ENCODE data around the gene OTUD5. TPM values are rescaled to one million over a fixed set of nuclear protein-coding genes. Genes with fewer than 3 reads are reported as not detected.
"Not testable (repeated sequence)": the region's sequence is repeated elsewhere in the genome, so short reads cannot be mapped to it uniquely, and the experiment has no call there.

The OTUD5 gene
- total RNA-seq: 18.9 TPM
- long read RNA-seq, transcript OTUD5-202 (9 exons, 2,692 nt): major isoform, 6 of 24 reads
- long read RNA-seq, partial matches to known transcripts: 3 of 24 reads
- long read RNA-seq, other reads (novel, unspliced or antisense): 11 of 24 reads

GRCh38 chrX:48957477-48957826 lies at the start of gene OTUD5:
Gene OTUD5, minus strand, starts transcription at chrX:48957607. Its CDS starts 37 bp downstream, at chrX:48957570.
- DNase-seq (peak; percentile 71), ATAC-seq (peak; percentile 29)
- intact Hi-C loops (cut with micrococcal nuclease): no loop called here

DNA sequence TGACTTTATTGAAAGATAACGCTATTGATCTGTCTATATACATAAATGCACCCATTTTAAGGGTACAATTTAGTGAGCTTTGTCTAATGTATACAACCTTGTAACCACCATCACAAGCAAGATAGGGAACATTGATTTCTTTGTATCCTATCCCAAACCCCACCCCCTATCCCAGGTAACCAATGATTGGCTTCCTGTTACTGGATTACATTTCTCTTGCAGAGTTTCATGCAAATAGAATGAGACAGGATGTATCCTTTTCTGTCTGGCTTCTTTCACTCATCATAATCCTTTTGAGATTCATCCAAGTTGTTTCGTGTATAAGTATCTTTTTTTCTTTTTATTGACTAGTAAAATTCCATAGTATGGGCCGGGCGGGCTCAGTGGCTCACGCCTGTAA lies 46.3 kb upstream of the OTUD5 start:
- ATAC-seq: no peak
- intact Hi-C loops (cut with micrococcal nuclease): no loop called here
- no peak for DNase-seq

GRCh38 chrX:49002091-49002935 lies 44.9 kb upstream of the OTUD5 start, which contains the start of gene GRIPAP1:
Gene GRIPAP1, minus strand, starts transcription at chrX:49002264. Its CDS starts 35 bp downstream, at chrX:49002229.
- peak; percentile 74 for DNase-seq
- peak; percentile 97 for ATAC-seq
- intact Hi-C loops (cut with micrococcal nuclease): no loop called here

DNA sequence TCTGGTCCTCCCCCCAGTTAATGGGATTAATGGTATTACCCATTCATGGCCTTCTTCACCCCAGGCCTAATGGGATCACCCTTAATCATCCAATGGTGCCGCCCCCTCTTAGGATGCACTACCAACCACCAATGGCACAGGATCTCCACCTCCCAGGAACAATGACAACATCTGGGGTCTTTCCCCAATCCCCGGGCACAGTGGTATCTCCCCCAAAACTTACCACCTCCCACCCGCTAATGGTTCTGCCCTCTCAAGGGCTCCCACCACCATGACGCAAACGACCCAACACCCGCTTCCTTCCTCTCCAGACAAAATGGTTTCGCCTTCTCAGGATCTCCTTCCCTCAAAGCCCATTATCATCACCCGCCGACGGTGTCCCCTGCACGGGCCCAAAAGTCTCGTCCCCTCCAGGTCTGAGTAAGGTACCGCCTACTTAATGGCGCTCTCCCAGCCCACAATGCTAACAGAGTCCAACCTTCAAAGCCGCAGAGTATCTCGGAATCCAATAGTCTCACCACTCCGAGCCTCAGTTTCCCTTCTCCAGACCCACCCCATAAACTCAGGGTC lies 44.2 kb upstream of the OTUD5 start:
- peak; percentile 37 for ATAC-seq
- intact Hi-C loops (cut with micrococcal nuclease): no loop called here
- DNase-seq: no peak

- intact Hi-C loops (cut with micrococcal nuclease): no loop called here
- no peak for ATAC-seq
- DNase-seq: no peak
These were observed 43.2 kb upstream of the OTUD5 start for GRCh38 chrX:49000636-49001035.

- intact Hi-C loops (cut with micrococcal nuclease): no loop called here
- ATAC-seq (no peak), DNase-seq (no peak)
These were observed 41.6 kb upstream of the OTUD5 start for GRCh38 chrX:48999030-48999429.

DNA sequence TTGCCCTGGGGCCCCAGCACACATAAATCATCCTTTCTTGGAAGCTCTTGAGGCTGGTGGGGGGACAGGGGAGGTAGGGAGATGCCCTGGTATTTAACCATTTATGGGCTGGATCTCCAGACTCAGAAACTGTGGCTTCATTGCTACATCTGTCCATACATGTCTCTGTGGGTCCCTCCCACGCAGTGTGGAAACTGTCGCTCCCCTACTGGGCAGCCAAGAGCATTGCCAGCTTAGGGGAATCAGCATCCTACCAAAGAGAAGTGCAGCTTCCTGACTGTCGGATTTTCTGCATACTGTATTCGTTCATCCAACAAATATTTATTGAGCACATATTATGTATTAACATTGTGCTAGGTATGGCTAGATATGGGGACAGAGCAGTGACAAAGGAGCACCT lies 41.0 kb upstream of the OTUD5 start:
- no peak for ATAC-seq
- intact Hi-C loops (cut with micrococcal nuclease): no loop called here
- DNase-seq: no peak

- no peak for ATAC-seq
- no peak for DNase-seq
- intact Hi-C loops (cut with micrococcal nuclease): no loop called here
These were observed 40.5 kb upstream of the OTUD5 start for GRCh38 chrX:48997865-48998264.

- intact Hi-C loops (cut with micrococcal nuclease): no loop called here
- DNase-seq (no peak), ATAC-seq (no peak)
These were observed 40.0 kb upstream of the OTUD5 start for GRCh38 chrX:48997455-48997854.

DNA sequence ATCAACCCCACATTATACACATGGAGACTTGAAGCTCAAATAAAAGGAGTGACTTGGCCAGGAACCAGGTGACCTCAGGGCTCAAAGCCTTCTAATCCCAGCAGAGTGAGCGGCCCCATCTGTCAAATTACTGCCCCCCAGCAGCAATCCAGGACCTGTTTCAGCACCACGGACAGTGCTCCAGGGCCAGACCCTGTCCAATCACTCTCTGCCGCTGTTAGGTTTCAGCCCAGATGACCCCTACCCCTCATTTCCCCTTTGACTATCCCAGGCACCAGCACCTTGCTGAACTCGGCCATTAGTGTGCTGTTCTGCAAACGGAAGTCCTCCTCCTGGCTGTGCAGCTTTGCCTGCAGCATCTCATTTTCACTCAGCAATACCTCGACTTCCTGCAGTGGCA lies 39.6 kb upstream of the OTUD5 start:
- intact Hi-C loops (cut with micrococcal nuclease): no loop called here
- DNase-seq (no peak), ATAC-seq (no peak)

DNA sequence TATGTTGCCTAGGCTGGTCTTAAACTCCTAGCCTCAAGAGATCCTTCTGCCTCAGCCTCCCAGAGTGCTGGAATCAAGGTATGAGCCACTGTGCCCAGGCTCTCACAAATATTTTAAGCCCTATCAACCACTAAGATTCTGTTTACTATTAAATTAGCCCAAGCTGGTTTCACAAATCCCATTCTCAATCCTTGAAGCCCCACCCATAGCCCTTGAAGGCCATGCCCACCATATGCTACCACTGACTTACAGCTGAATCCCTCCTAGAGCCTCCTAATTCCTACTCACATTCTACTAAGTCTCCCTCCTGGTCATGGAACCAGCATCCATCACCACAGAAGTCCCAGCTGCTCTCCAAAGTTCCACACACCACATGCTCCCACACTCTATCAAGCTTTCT lies 34.9 kb upstream of the OTUD5 start:
- no peak for ATAC-seq
- DNase-seq: no peak
- intact Hi-C loops (cut with micrococcal nuclease): no loop called here

- DNase-seq (no peak), ATAC-seq (no peak)
- intact Hi-C loops (cut with micrococcal nuclease): no loop called here
These were observed 32.1 kb upstream of the OTUD5 start for GRCh38 chrX:48989483-48989882.

DNA sequence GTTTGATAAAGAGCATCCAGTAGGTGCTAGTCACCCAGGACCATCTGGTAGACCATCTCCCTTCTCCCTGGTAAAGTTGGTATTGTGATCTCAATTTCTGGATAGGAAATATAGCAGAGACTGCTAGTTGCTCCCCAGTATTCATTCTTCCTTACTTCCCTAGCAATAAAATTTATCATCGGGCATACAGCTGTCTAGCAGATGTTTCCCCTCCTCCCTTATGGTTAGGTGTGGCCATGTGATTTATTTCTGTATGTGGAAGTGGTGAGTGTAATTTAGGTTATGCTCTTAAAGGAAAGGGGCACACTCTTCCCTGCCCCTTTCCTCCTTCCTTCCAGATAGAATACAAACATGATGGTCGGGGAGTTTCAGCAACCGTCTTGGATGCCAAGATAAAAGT lies 26.5 kb upstream of the OTUD5 start:
- ATAC-seq (no peak), DNase-seq (no peak)
- intact Hi-C loops (cut with micrococcal nuclease): no loop called here

DNA sequence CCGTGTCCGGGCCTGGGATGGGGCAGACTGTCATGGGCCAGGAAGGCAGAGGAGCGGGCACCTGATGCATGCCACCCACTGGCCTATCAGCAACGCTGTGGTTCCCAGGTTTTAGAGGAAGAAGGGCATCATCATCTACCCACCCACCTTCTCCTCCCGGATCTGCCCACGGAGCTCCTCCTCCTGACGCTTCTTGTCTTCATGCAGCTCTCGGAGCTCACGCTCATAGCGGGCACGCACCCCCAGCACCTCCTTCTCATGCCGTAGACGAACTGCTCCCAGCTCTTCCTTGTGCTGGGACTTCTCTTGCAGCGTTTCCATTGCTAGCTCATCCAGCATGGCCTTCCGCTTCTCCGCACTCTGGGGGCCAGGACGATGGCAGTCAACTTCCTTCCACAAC lies 25.7 kb upstream of the OTUD5 start:
- DNase-seq (no peak), ATAC-seq (no peak)
- intact Hi-C loops (cut with micrococcal nuclease): no loop called here

GRCh38 chrX:48981178-48981577 lies 23.8 kb upstream of the OTUD5 start:
- ATAC-seq (no peak), DNase-seq (no peak)
- intact Hi-C loops (cut with micrococcal nuclease): no loop called here

DNA sequence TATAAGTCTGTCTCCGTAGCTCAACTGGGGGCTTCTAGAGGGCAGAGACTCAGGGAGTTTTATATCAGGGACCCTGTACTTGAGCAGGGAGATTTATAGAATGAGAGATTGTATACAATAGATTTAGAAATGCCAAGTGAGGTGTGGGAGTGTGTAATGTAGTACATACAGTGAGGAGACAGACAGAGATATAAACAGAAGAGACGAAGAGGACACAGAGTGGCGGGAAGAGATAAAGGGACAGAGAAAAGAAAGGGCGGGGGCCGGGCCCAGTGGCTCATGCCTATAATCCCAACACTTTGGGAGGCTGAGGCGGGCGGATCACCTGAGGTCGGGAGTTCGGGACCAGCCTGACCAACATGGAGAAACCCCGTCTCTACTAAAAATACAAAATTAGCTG lies 22.9 kb upstream of the OTUD5 start:
- ATAC-seq; intact Hi-C loops (cut with micrococcal nuclease); DNase-seq: not testable (repeated sequence)

DNA sequence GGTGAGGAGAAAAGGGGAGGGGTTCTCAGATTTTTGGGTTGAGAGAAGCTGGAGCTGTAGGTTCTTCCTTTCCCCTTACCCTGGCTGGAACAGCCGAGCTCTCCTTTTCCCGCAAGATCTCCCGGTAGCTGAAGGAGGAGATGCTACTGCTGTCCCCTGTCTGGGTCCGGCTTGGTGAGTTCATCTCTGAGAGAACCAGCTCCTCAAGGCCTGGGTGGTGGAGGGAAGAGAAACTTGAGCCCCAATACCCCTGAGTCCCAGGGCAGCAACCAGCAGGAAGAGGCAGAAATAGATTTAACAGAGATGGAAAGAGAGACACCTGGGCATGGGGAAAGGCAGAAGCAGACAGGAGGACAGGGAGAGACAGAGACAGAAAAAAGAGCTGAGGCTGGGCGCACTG lies 20.8 kb upstream of the OTUD5 start:
- no peak for DNase-seq
- intact Hi-C loops (cut with micrococcal nuclease): no loop called here

DNA sequence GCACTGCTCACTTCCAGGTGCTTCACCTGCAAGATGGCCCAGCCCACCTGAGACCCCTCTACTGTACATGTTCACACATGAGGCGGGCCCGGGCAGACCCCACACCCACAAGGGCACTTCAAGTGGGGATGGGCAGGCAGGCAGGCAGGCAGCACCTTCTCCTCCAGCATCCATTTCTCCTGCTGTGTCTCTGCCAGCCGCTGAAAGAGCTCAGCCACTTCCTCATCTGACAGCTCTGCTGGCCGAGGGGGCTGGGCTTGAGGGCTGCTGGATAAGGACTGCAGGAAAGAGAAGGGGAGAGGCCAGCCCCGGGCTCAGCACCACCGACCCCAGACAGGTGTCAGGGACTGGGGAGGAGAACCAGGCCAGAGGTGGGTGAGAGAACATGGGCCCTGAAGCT lies 18.7 kb upstream of the OTUD5 start:
- intact Hi-C loops (cut with micrococcal nuclease): no loop called here
- DNase-seq (no peak), ATAC-seq (no peak)

More for the DNA sequence above, 20.8 kb upstream of the OTUD5 start:
- no peak for ATAC-seq

- no peak for ATAC-seq
- intact Hi-C loops (cut with micrococcal nuclease): no loop called here
- DNase-seq: no peak
These were observed 18.1 kb upstream of the OTUD5 start for GRCh38 chrX:48975541-48975940.

- DNase-seq (no peak), ATAC-seq (no peak)
- intact Hi-C loops (cut with micrococcal nuclease): no loop called here
These were observed 17.6 kb upstream of the OTUD5 start for GRCh38 chrX:48975041-48975440.

DNA sequence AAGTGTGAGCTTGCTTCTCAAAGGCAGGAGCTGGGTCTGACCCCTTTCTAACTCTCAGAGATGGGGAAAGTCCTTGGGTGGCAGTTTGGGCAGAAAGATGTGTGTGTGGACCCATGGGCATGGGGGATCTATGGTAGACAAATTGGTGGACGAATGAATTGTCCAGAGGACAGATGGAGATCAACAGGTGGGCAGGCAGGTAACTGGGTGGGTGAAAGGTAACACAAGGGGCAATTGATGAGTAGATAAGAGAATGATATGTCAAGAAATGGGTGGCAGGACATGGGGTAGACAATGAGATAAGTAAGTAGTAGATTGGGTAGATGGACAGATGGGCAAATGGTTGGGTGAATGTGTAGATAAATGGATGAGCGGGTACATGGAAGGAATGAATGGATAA lies 17.2 kb upstream of the OTUD5 start:
- ATAC-seq (no peak), DNase-seq (no peak)
- intact Hi-C loops (cut with micrococcal nuclease): no loop called here

All from left ventricle myocardium superior (tissue), 1 donor.